ENCODE data around the gene DUSP6. TPM values are rescaled to one million over a fixed set of nuclear protein-coding genes. Genes with fewer than 3 reads are reported as not detected.
A peak's percentile ranks its signal among the peaks of the same experiment; 100 is the strongest.

Gene DUSP6
- total and polyA plus RNA-seq, 4 donors, result 24.1 to 37.0 (median 35.3) TPM

GRCh38 chr12:89386138-89386537 is 33.8 kb upstream of the DUSP6 start:
- Histone ChIP-seq H3K27me3 (ENCODE audit: control insufficient read depth in 4 of 4, insufficient read depth in 4 of 4, low read length in 3 of 4) (no peaks in the 10 kb centered on the region), H3K4me1 (ENCODE audit: control insufficient read depth in 4 of 4, insufficient read depth in 4 of 4, low read length in 3 of 4) (peaks cover 12 to 71% (median 55%) of the 10 kb centered on the region in 4 donors), H3K9me3 (ENCODE audit: control insufficient read depth in 4 of 4, low read length in 3 of 4) (no peaks in the 10 kb centered on the region), H3K36me3 (ENCODE audit: control insufficient read depth in 4 of 4, insufficient read depth in 3 of 4, low read depth in 1 of 4, low read length in 3 of 4) (no peaks in the 10 kb centered on the region), H3K27ac (ENCODE audit: low read depth in 1 of 2, low read length in 2 of 2) (peak overlapping the region; percentile 89 to 90), H3K4me3 (ENCODE audit: low read depth in 1 of 3, low read length in 3 of 3) (no peak overlapping the region), H3K9ac (ENCODE audit: low read depth in 1 of 2, low read length in 2 of 2) (peak overlapping the region in 1 of 2 donors; percentile 42)
- no peak for DNase-seq (ENCODE audit: low spot score)
- WGBS, result 62% methylated on average over 3 of the region's 3 CpGs
- TF ChIP-seq CTCF (IDR thresholded peaks at IDR 0.05; ENCODE audit: low read depth, low read length, missing input control), result no peak
- TF ChIP-seq, protein P1, sequence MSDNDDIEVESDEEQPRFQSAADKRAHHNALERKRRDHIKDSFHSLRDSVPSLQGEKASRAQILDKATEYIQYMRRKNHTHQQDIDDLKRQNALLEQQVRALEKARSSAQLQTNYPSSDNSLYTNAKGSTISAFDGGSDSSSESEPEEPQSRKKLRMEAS (IDR thresholded peaks at IDR 0.05), result peak; percentile 56
- peak; percentile 51 for TF ChIP-seq NR2F2 (IDR thresholded peaks at IDR 0.05)
- TF ChIP-seq YY1 (IDR thresholded peaks at IDR 0.05), result peak; percentile 16
- TF ChIP-seq ATF3 (IDR thresholded peaks at IDR 0.05), result no peak
- TF ChIP-seq HNF4G (IDR thresholded peaks at IDR 0.05), result peak; percentile 85
- TF ChIP-seq, protein P2, sequence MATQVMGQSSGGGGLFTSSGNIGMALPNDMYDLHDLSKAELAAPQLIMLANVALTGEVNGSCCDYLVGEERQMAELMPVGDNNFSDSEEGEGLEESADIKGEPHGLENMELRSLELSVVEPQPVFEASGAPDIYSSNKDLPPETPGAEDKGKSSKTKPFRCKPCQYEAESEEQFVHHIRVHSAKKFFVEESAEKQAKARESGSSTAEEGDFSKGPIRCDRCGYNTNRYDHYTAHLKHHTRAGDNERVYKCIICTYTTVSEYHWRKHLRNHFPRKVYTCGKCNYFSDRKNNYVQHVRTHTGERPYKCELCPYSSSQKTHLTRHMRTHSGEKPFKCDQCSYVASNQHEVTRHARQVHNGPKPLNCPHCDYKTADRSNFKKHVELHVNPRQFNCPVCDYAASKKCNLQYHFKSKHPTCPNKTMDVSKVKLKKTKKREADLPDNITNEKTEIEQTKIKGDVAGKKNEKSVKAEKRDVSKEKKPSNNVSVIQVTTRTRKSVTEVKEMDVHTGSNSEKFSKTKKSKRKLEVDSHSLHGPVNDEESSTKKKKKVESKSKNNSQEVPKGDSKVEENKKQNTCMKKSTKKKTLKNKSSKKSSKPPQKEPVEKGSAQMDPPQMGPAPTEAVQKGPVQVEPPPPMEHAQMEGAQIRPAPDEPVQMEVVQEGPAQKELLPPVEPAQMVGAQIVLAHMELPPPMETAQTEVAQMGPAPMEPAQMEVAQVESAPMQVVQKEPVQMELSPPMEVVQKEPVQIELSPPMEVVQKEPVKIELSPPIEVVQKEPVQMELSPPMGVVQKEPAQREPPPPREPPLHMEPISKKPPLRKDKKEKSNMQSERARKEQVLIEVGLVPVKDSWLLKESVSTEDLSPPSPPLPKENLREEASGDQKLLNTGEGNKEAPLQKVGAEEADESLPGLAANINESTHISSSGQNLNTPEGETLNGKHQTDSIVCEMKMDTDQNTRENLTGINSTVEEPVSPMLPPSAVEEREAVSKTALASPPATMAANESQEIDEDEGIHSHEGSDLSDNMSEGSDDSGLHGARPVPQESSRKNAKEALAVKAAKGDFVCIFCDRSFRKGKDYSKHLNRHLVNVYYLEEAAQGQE (IDR thresholded peaks at IDR 0.05), result peak; percentile 11
- TF ChIP-seq RAD21 (IDR thresholded peaks at IDR 0.05), result peak in 1 of 2 donors; percentile 27
- no peak for TF ChIP-seq TAF1 (conservative IDR thresholded peaks at IDR 0.05)
- TF ChIP-seq HNF4A (conservative IDR thresholded peaks at IDR 0.05), result peak; percentile 86 to 93
- TF ChIP-seq FOXA2 (IDR thresholded peaks at IDR 0.05), result no peak
- peak; percentile 55 to 77 for TF ChIP-seq RXRA (IDR thresholded peaks at IDR 0.05)
- no peak for TF ChIP-seq EGR1 (IDR thresholded peaks at IDR 0.05; ENCODE audit: low read depth in 2 of 2)
- TF ChIP-seq SP1 (IDR thresholded peaks at IDR 0.05), result peak; percentile 84
- no peak for TF ChIP-seq GABPA (IDR thresholded peaks at IDR 0.05 in 1 of 2, conservative IDR thresholded peaks at IDR 0.05 in 1 of 2)
- peak in 1 of 2 donors; percentile 26 for TF ChIP-seq JUND (IDR thresholded peaks at IDR 0.05)
- TF ChIP-seq, protein P3, sequence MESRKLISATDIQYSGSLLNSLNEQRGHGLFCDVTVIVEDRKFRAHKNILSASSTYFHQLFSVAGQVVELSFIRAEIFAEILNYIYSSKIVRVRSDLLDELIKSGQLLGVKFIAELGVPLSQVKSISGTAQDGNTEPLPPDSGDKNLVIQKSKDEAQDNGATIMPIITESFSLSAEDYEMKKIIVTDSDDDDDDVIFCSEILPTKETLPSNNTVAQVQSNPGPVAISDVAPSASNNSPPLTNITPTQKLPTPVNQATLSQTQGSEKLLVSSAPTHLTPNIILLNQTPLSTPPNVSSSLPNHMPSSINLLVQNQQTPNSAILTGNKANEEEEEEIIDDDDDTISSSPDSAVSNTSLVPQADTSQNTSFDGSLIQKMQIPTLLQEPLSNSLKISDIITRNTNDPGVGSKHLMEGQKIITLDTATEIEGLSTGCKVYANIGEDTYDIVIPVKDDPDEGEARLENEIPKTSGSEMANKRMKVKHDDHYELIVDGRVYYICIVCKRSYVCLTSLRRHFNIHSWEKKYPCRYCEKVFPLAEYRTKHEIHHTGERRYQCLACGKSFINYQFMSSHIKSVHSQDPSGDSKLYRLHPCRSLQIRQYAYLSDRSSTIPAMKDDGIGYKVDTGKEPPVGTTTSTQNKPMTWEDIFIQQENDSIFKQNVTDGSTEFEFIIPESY (IDR thresholded peaks at IDR 0.05), result no peak
- no peak for TF ChIP-seq FOXA1 (IDR thresholded peaks at IDR 0.05)

Data from liver (tissue), 9 donors.